Mesothelial cell of epicardium (in vitro differentiated cells): Measurements from ENCODE around the gene RAB3C. TPM values are rescaled to one million over a fixed set of nuclear protein-coding genes. Genes with fewer than 3 reads are reported as not detected.

Experiments used
- DNase-seq, 2 experiments: peaks; one replicate each; pipeline ENCODE4 v3.0.0; 2021; ENCODE audit warnings: low spot score in 2 of 2; ENCODE audit not compliant: unreplicated experiment in 2 of 2
- H3K27ac Mint-ChIP-seq: 2 replicates; pipeline ENCODE4 v1.8.0; 2021; ENCODE audit warnings: mixed read lengths
- H3K27me3 Mint-ChIP-seq: 2 replicates; pipeline ENCODE4 v1.8.0; 2021; ENCODE audit warnings: low read depth, mixed read lengths
- H3K36me3 Mint-ChIP-seq: 2 replicates; pipeline ENCODE4 v1.8.0; 2021; ENCODE audit warnings: mixed read lengths
- H3K4me1 Mint-ChIP-seq: 2 replicates; pipeline ENCODE4 v1.8.0; 2021; ENCODE audit warnings: mixed read lengths
- H3K4me3 Mint-ChIP-seq: 2 replicates; pipeline ENCODE4 v1.8.0; 2021; ENCODE audit warnings: mild to moderate bottlenecking, moderate library complexity, mixed read lengths
- H3K9me3 Mint-ChIP-seq: 2 replicates; pipeline ENCODE4 v1.8.0; 2021; ENCODE audit warnings: mixed read lengths
- CTCF ChIP-seq: fragments of 200-600 bp; sonication (generic); IDR thresholded peaks from one replicate; pipeline ENCODE4 v1.5.0; 2021; ENCODE audit warnings: antibody characterized with exemption; ENCODE audit not compliant: unreplicated experiment
- total RNA-seq: library from RNA; stranded (reverse); gene quantifications from 3 replicates; pipeline ENCODE4 v1.2.1, GENCODE V29; 2021

RAB3C gene
- total RNA-seq, 1 donor from 2014 or later = 1.2 TPM

- no peak for DNase-seq
- Mint-ChIP-seq H3K9me3 (peaks cover 12% of the 10 kb centered on the region), H3K27me3 (peaks cover 33% of the 10 kb centered on the region), H3K4me1 (no peaks in the 10 kb centered on the region), H3K36me3 (no peaks in the 10 kb centered on the region), H3K4me3 (no peak overlapping the region), H3K27ac (no peak overlapping the region)
- TF ChIP-seq CTCF = no peak
Measured at GRCh38 chr5:58716713-58717112, 133.8 kb downstream of the RAB3C start.

GRCh38 chr5:58717303-58718007 is 134.6 kb downstream of the RAB3C start:
- DNase-seq = no peak
- no peak overlapping the region for H3K27ac Mint-ChIP-seq
- TF ChIP-seq CTCF = no peak
- H3K4me1 Mint-ChIP-seq = no peaks in the 10 kb centered on the region
- peaks cover 36% of the 10 kb centered on the region for H3K27me3 Mint-ChIP-seq
- H3K36me3 Mint-ChIP-seq = no peaks in the 10 kb centered on the region
- H3K4me3 Mint-ChIP-seq = no peak overlapping the region
- peaks cover 12% of the 10 kb centered on the region for H3K9me3 Mint-ChIP-seq

- Mint-ChIP-seq H3K27ac (peak overlapping the region; percentile 7), H3K9me3 (peaks cover 12% of the 10 kb centered on the region), H3K4me3 (no peak overlapping the region), H3K27me3 (peaks cover 36% of the 10 kb centered on the region), H3K4me1 (no peaks in the 10 kb centered on the region), H3K36me3 (no peaks in the 10 kb centered on the region)
- DNase-seq = no peak
- TF ChIP-seq CTCF = no peak
Measured at GRCh38 chr5:58718269-58718978, 135.5 kb downstream of the RAB3C start.

GRCh38 chr5:58722160-58722559 is 139.3 kb downstream of the RAB3C start:
- no peaks in the 10 kb centered on the region for H3K4me1 Mint-ChIP-seq
- no peak for DNase-seq
- H3K36me3 Mint-ChIP-seq = no peaks in the 10 kb centered on the region
- no peak overlapping the region for H3K27ac Mint-ChIP-seq
- TF ChIP-seq CTCF = no peak
- peaks cover 25% of the 10 kb centered on the region for H3K9me3 Mint-ChIP-seq
- no peak overlapping the region for H3K4me3 Mint-ChIP-seq
- peaks cover 25% of the 10 kb centered on the region for H3K27me3 Mint-ChIP-seq

GRCh38 chr5:58724992-58725391 is 142.1 kb downstream of the RAB3C start:
- DNase-seq = no peak
- Mint-ChIP-seq H3K4me3 (no peak overlapping the region), H3K4me1 (no peaks in the 10 kb centered on the region), H3K27me3 (peaks cover 9% of the 10 kb centered on the region), H3K9me3 (peaks cover 25% of the 10 kb centered on the region), H3K27ac (no peak overlapping the region), H3K36me3 (no peaks in the 10 kb centered on the region)
- no peak for TF ChIP-seq CTCF
